Measurements from ENCODE around the gene CENATAC.

GRCh38 chr11:118973985-118974384 is 24.0 kb upstream of the CENATAC start:
- TF ChIP-seq, protein P1, sequence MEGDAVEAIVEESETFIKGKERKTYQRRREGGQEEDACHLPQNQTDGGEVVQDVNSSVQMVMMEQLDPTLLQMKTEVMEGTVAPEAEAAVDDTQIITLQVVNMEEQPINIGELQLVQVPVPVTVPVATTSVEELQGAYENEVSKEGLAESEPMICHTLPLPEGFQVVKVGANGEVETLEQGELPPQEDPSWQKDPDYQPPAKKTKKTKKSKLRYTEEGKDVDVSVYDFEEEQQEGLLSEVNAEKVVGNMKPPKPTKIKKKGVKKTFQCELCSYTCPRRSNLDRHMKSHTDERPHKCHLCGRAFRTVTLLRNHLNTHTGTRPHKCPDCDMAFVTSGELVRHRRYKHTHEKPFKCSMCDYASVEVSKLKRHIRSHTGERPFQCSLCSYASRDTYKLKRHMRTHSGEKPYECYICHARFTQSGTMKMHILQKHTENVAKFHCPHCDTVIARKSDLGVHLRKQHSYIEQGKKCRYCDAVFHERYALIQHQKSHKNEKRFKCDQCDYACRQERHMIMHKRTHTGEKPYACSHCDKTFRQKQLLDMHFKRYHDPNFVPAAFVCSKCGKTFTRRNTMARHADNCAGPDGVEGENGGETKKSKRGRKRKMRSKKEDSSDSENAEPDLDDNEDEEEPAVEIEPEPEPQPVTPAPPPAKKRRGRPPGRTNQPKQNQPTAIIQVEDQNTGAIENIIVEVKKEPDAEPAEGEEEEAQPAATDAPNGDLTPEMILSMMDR (IDR thresholded peaks at IDR 0.05) = no peak
- no peak for TF ChIP-seq POLR2A (IDR thresholded peaks at IDR 0.05)
